Osteocyte (in vitro differentiated cells): ENCODE measurements around the gene CCZ1. TPM values are rescaled to one million over a fixed set of nuclear protein-coding genes. Genes with fewer than 3 reads are reported as not detected.
"Not testable (repeated sequence)": the region's sequence is repeated elsewhere in the genome, so short reads cannot be mapped to it uniquely, and the experiment has no call there.

Source experiments
- DNase-seq: peaks from one replicate; pipeline ENCODE4 v3.0.0; 2021; ENCODE audit warnings: mixed read lengths; ENCODE audit not compliant: unreplicated experiment; ENCODE audit errors: extremely low spot score
- H3K27ac Mint-ChIP-seq: one replicate; pipeline ENCODE4 v1.8.0; 2021; ENCODE audit warnings: mild to moderate bottlenecking, mixed read lengths; ENCODE audit not compliant: unreplicated experiment
- H3K27me3 Mint-ChIP-seq: one replicate; pipeline ENCODE4 v1.8.0; 2021; ENCODE audit warnings: mixed read lengths; ENCODE audit not compliant: unreplicated experiment
- H3K36me3 Mint-ChIP-seq: one replicate; pipeline ENCODE4 v1.8.0; 2021; ENCODE audit warnings: mixed read lengths; ENCODE audit not compliant: unreplicated experiment
- H3K4me1 Mint-ChIP-seq: one replicate; pipeline ENCODE4 v1.8.0; 2021; ENCODE audit warnings: mixed read lengths; ENCODE audit not compliant: unreplicated experiment
- H3K4me3 Mint-ChIP-seq: one replicate; pipeline ENCODE4 v1.8.0; 2021; ENCODE audit warnings: mild to moderate bottlenecking, moderate library complexity, mixed read lengths; ENCODE audit not compliant: unreplicated experiment
- H3K9me3 Mint-ChIP-seq: one replicate; pipeline ENCODE4 v1.8.0; 2021; ENCODE audit warnings: mixed read lengths; ENCODE audit not compliant: unreplicated experiment
- total RNA-seq: library from RNA; stranded (reverse); gene quantifications from 2 replicates; pipeline ENCODE4 v1.2.1, GENCODE V29; 2021
- TF ChIP-seq, protein P1 (sequence below): fragments of 200-600 bp; sonication (generic); IDR thresholded peaks from 2 replicates; pipeline ENCODE4 v1.5.0; 2021; ENCODE audit warnings: antibody characterized with exemption, mild to moderate bottlenecking, moderate library complexity

Gene CCZ1
- total RNA-seq, 1 donor from 2014 or later: 90.5 TPM

- H3K4me3 Mint-ChIP-seq, H3K4me1 Mint-ChIP-seq, H3K27ac Mint-ChIP-seq, DNase-seq, H3K36me3 Mint-ChIP-seq, H3K9me3 Mint-ChIP-seq: not testable (repeated sequence)
- H3K27me3 Mint-ChIP-seq: peaks cover 12% of the 10 kb centered on the region
Measured at GRCh38 chr7:5890244-5890643, 8.3 kb upstream of the CCZ1 start.

GRCh38 chr7:5892498-5892897 is 6.0 kb upstream of the CCZ1 start:
- Mint-ChIP-seq H3K36me3 (no peaks in the 10 kb centered on the region), H3K9me3 (no peaks in the 10 kb centered on the region), H3K4me1 (no peaks in the 10 kb centered on the region), H3K4me3 (no peak overlapping the region), H3K27ac (no peak overlapping the region), H3K27me3 (peaks cover 9% of the 10 kb centered on the region)
- TF ChIP-seq, protein P1, sequence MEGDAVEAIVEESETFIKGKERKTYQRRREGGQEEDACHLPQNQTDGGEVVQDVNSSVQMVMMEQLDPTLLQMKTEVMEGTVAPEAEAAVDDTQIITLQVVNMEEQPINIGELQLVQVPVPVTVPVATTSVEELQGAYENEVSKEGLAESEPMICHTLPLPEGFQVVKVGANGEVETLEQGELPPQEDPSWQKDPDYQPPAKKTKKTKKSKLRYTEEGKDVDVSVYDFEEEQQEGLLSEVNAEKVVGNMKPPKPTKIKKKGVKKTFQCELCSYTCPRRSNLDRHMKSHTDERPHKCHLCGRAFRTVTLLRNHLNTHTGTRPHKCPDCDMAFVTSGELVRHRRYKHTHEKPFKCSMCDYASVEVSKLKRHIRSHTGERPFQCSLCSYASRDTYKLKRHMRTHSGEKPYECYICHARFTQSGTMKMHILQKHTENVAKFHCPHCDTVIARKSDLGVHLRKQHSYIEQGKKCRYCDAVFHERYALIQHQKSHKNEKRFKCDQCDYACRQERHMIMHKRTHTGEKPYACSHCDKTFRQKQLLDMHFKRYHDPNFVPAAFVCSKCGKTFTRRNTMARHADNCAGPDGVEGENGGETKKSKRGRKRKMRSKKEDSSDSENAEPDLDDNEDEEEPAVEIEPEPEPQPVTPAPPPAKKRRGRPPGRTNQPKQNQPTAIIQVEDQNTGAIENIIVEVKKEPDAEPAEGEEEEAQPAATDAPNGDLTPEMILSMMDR: no peak
- DNase-seq: no peak

DNA sequence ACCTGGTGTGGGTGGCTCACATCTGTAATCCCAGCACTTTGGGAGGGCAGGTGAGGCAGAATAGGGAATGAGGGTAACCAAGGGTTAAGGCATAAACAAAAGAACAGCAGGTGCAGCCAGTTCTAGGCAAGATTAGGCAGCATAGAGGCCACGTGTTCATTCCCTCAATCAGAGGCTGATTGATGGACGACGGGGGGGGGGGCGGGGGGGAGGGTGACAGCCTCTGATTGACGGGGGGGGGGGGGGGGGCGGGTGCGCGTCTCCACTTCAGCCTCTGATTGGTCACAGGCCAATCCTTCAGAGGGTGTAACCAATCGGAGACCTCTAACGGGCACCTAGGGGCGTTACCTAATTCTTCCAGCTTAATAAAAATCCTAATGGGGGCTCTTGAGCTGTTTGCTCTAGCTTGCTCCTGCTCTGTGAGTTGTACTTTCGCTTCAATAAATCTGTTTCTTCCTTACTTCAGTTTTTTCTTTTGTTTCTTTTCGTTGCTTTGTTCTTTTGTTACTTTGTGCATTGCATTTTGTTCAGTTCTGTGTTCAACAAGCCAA is 1.1 kb upstream of the CCZ1 start:
- peak overlapping the region; percentile 41 for H3K4me3 Mint-ChIP-seq
- H3K4me1 Mint-ChIP-seq, H3K36me3 Mint-ChIP-seq, H3K9me3 Mint-ChIP-seq, DNase-seq, H3K27ac Mint-ChIP-seq, H3K27me3 Mint-ChIP-seq: not testable (repeated sequence)

DNA sequence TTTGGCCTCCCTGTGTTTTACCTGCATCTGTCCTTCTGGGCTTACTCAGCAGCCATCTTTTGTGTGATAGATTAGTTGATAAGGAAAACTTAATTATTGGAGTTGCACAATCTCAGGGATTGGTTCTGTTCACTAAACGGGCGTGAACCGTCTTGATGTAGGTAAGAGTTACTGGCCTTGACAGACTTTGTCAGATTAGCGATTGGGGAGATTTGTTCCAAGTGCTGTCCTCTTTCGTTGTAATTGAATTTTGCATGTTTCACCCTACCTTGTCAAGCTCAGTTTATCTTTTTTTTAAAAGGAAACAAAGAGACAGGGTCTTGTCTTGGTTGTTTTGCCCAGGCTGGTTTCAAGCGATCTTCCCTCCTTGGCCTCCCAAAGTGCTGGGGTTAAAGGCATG is 4.5 kb downstream of the CCZ1 start:
- H3K4me1 Mint-ChIP-seq, H3K9me3 Mint-ChIP-seq, H3K36me3 Mint-ChIP-seq, H3K4me3 Mint-ChIP-seq, H3K27me3 Mint-ChIP-seq, H3K27ac Mint-ChIP-seq: not testable (repeated sequence)
- DNase-seq: peak; percentile 1

DNA sequence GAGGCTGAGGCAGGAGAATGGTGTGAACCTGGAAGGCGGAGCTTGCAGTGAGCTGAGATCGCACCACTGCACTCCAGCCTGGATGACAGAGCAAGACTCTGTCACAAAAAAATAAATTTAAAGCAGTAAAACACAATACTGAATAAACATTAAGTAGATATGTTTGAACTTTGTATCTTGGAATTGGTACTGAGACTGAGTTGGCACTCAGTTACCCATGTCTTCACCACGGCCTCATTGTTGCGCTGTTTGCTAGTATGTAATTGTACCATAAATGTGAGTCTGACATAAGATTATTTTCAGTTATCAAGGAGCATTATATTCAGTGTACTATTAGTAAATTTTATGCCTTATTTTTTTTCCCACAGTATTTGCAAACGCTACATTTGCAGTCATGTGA is 6.2 kb downstream of the CCZ1 start:
- H3K27me3 Mint-ChIP-seq, H3K9me3 Mint-ChIP-seq, H3K4me3 Mint-ChIP-seq, H3K36me3 Mint-ChIP-seq, H3K4me1 Mint-ChIP-seq, H3K27ac Mint-ChIP-seq: not testable (repeated sequence)
- peak; percentile 1 for DNase-seq

DNA sequence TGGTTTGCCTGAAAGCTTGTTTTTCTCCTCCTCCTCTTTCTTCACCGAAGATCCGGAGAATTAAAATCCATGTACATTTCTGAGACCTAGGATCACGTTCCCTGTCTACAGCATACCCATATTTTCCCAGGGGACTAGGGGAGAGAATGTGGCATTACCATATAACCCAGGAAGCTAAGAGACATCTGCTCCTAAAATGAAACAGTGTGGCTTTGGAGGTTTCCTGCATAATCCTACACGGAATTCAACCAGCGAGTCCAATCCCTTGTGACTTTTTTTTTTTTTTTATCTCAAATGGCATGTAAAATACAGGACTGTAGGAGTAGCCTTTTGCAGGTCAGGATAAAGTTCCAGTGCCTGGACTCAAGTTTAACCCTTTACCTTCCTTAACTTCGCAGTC is 10.3 kb downstream of the CCZ1 start:
- H3K27ac Mint-ChIP-seq, DNase-seq, H3K4me1 Mint-ChIP-seq, H3K27me3 Mint-ChIP-seq, H3K36me3 Mint-ChIP-seq, H3K4me3 Mint-ChIP-seq, H3K9me3 Mint-ChIP-seq: not testable (repeated sequence)

DNA sequence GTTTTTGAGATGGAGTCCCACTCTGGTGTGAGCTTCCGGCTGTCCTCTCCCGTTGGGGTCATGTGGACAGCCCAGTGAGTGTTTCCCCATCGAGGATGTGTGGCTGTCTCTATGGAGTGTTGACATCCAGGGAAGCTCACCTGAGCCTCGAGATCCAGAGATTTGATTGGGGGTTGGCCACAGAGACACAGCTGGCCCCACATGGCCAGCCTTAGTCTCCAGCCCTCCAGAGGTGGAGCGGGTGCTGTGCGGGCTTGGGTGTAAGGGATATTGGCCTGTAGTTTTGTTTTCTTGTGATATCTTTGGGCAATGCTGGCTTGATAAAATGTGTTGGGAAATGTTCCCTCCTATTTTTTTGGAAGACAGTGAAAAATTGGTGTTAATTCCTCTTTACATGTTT is 18.0 kb downstream of the CCZ1 start:
- not testable (repeated sequence) for H3K4me1 Mint-ChIP-seq, H3K9me3 Mint-ChIP-seq, DNase-seq, H3K4me3 Mint-ChIP-seq, H3K36me3 Mint-ChIP-seq, H3K27ac Mint-ChIP-seq, H3K27me3 Mint-ChIP-seq

- not testable (repeated sequence) for H3K27me3 Mint-ChIP-seq, H3K9me3 Mint-ChIP-seq, H3K4me3 Mint-ChIP-seq, DNase-seq, H3K4me1 Mint-ChIP-seq, H3K36me3 Mint-ChIP-seq, H3K27ac Mint-ChIP-seq
Measured at GRCh38 chr7:5924180-5924579, 25.6 kb downstream of the CCZ1 start.

GRCh38 chr7:5924630-5925029 is 26.1 kb downstream of the CCZ1 start:
- DNase-seq, H3K4me3 Mint-ChIP-seq, H3K36me3 Mint-ChIP-seq, H3K27ac Mint-ChIP-seq, H3K9me3 Mint-ChIP-seq, H3K27me3 Mint-ChIP-seq, H3K4me1 Mint-ChIP-seq: not testable (repeated sequence)

DNA sequence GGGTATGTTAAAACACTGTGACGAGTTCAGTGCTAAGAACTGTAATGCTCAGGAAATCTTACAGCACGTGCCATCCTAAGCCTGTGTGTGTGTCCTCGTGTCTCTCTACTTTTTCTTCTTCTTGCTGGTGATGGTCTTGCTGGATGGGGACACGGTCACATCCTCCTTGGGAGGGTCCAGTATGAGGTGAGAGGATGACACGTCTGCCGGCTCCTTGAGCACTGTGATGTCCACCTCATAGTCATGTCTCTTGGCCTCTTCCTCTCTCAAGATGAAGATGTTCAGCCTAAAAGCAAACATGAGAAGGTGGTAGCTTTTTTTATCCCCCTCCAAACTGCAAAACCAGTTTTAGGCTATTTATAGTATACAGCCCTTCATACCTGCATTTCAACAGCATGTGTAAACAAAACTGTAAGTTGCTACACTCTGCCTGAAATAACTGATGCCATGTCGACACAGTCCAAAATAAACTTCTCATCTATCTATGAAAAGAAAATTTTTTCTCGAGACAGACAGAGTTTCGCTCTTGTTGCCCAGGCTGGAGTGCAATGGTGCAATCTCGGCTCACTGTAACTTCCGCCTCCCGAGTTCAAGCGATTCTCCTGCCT is 27.8 kb downstream of the CCZ1 start:
- not testable (repeated sequence) for H3K4me3 Mint-ChIP-seq, H3K9me3 Mint-ChIP-seq, H3K4me1 Mint-ChIP-seq, H3K36me3 Mint-ChIP-seq, H3K27me3 Mint-ChIP-seq, H3K27ac Mint-ChIP-seq, DNase-seq

DNA sequence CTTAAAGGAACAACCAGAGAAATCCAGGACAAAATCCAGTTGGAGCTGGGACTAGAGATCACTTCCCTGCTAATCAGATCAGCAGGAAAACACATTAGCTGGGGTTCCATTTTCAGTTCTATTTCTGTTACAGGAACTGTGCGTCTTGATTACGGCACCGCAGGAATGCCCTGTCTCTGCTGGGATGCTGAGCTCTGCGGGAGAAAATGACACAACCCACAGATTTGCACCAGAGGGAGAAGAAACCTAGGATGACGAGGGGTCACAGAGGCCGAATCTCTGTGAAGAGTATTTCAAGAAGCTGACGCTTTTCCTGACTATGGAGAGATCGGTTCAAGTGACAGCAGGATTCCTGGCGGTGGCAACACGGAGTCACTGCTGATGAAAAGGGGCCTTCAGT is 31.8 kb downstream of the CCZ1 start:
- not testable (repeated sequence) for H3K9me3 Mint-ChIP-seq, H3K4me3 Mint-ChIP-seq, H3K27ac Mint-ChIP-seq, H3K4me1 Mint-ChIP-seq, H3K36me3 Mint-ChIP-seq, DNase-seq, H3K27me3 Mint-ChIP-seq

DNA sequence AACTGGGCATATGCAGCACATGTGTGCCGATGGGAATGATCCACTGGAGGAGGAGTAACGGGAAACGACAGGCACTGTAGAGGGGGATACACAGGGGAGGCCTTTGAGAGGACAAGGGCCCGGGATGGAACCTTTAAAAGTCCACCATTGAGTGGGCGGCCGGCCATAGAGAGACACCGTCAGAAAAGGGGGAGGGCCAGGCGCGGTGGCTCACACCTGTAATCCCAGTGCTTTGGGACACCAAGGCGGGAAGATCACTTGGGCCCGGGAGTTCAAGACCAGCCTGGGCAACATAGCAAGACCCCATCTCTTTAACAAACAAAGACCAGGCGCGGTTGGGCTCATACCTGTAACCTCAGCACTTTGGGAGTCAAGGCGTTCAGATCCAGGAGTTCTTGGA is 32.7 kb downstream of the CCZ1 start:
- not testable (repeated sequence) for H3K36me3 Mint-ChIP-seq, H3K9me3 Mint-ChIP-seq, H3K27me3 Mint-ChIP-seq, H3K4me1 Mint-ChIP-seq, DNase-seq, H3K4me3 Mint-ChIP-seq
- peak overlapping the region; percentile 85 for H3K27ac Mint-ChIP-seq
